Natural killer cell treated with Interleukin-12 subunit alpha and Interleukin-12 subunit beta and Interleukin-15 and Interleukin-18, amount 100 ng/mL, for 72 hours (primary cell): Measurements from ENCODE around the gene FUNDC2. TPM values are rescaled to one million over a fixed set of nuclear protein-coding genes. Genes with fewer than 3 reads are reported as not detected.
A peak's percentile ranks its signal among the peaks of the same experiment; 100 is the strongest.
"Not testable (repeated sequence)": the region's sequence is repeated elsewhere in the genome, so short reads cannot be mapped to it uniquely, and the experiment has no call there.

Source experiments
- ATAC-seq, 2 donors: fragments of 150-1000 bp; cut with Tn5 transposase in 1 of 2; sonication (Bioruptor Pico), chemical (Tn5 transposase) in 1 of 2; 2 replicates each; pipeline ENCODE4 v1.10.0; 2021
- DNase-seq: peaks from one replicate; pipeline ENCODE4 v3.0.0; 2022; ENCODE audit warnings: low spot score
- H3K27ac Mint-ChIP-seq, 2 donors: 1 replicate in 1 of 2; 2 replicates in 1 of 2; pipeline ENCODE4 v1.8.0; 2022; ENCODE audit warnings: mixed read lengths in 2 of 2, mild to moderate bottlenecking in 1 of 2, moderate library complexity in 1 of 2
- H3K27me3 Mint-ChIP-seq, 2 donors: 1 replicate in 1 of 2; 2 replicates in 1 of 2; pipeline ENCODE4 v1.8.0; 2022; ENCODE audit warnings: mixed read lengths in 2 of 2
- H3K36me3 Mint-ChIP-seq: one replicate; pipeline ENCODE4 v1.8.0; 2022; ENCODE audit warnings: mixed read lengths
- H3K4me1 Mint-ChIP-seq, 2 donors: 1 replicate in 1 of 2; 2 replicates in 1 of 2; pipeline ENCODE4 v1.8.0; 2022; ENCODE audit warnings: low read depth in 2 of 2, mixed read lengths in 2 of 2, mild to moderate bottlenecking in 1 of 2
- H3K4me3 Mint-ChIP-seq: one replicate; pipeline ENCODE4 v1.8.0; 2022; ENCODE audit warnings: mixed read lengths
- H3K9me3 Mint-ChIP-seq: 2 replicates; pipeline ENCODE4 v1.8.0; 2022; ENCODE audit warnings: mixed read lengths
- total RNA-seq, 2 donors: library from RNA; stranded (reverse); gene quantifications; one replicate each; pipeline ENCODE4 v1.2.3, GENCODE V29; 2022

The FUNDC2 gene
- total RNA-seq, 2 donors from 2014 or later = 47.2 to 62.5 TPM

GRCh38 chrX:155005190-155005589, 21.5 kb upstream of the FUNDC2 start:
- no peak for DNase-seq
- H3K27me3 Mint-ChIP-seq = peaks cover 11 to 15% of the 10 kb centered on the region in 2 donors
- peaks cover 3 to 6% of the 10 kb centered on the region in 2 donors for H3K4me1 Mint-ChIP-seq
- ATAC-seq = no peak
- H3K27ac Mint-ChIP-seq = no peak overlapping the region
- H3K4me3 Mint-ChIP-seq = no peak overlapping the region
- no peaks in the 10 kb centered on the region for H3K9me3 Mint-ChIP-seq
- H3K36me3 Mint-ChIP-seq = no peaks in the 10 kb centered on the region

- H3K27me3 Mint-ChIP-seq, H3K9me3 Mint-ChIP-seq, H3K27ac Mint-ChIP-seq, H3K36me3 Mint-ChIP-seq, DNase-seq, ATAC-seq, H3K4me1 Mint-ChIP-seq, H3K4me3 Mint-ChIP-seq: not testable (repeated sequence)
Observed at GRCh38 chrX:155006379-155006778, 20.3 kb upstream of the FUNDC2 start.

GRCh38 chrX:155006913-155007671, 19.6 kb upstream of the FUNDC2 start:
- H3K4me1 Mint-ChIP-seq, H3K9me3 Mint-ChIP-seq, DNase-seq, H3K27ac Mint-ChIP-seq, H3K36me3 Mint-ChIP-seq, ATAC-seq, H3K4me3 Mint-ChIP-seq, H3K27me3 Mint-ChIP-seq: not testable (repeated sequence)

GRCh38 chrX:155008578-155008977, 18.1 kb upstream of the FUNDC2 start:
- not testable (repeated sequence) for H3K4me1 Mint-ChIP-seq, DNase-seq, H3K27ac Mint-ChIP-seq, H3K9me3 Mint-ChIP-seq, H3K27me3 Mint-ChIP-seq, H3K4me3 Mint-ChIP-seq, H3K36me3 Mint-ChIP-seq
- peak in 1 of 2 donors; percentile 55 for ATAC-seq

- Mint-ChIP-seq H3K4me1 (no peaks in the 10 kb centered on the region), H3K36me3 (no peaks in the 10 kb centered on the region), H3K9me3 (no peaks in the 10 kb centered on the region), H3K4me3 (no peak overlapping the region), H3K27ac (no peak overlapping the region), H3K27me3 (peaks cover 0 to 3% of the 10 kb centered on the region in 2 donors)
- DNase-seq (no peak), ATAC-seq (no peak)
Observed at GRCh38 chrX:155009994-155010472, 16.6 kb upstream of the FUNDC2 start.

GRCh38 chrX:155020591-155020990, 6.1 kb upstream of the FUNDC2 start:
- Mint-ChIP-seq H3K4me3 (no peak overlapping the region), H3K27me3 (peaks cover 0 to 31% of the 10 kb centered on the region in 2 donors), H3K4me1 (no peaks in the 10 kb centered on the region), H3K9me3 (no peaks in the 10 kb centered on the region), H3K27ac (no peak overlapping the region), H3K36me3 (no peaks in the 10 kb centered on the region)
- DNase-seq (no peak), ATAC-seq (no peak)

- Mint-ChIP-seq H3K27me3 (peaks cover 0 to 25% of the 10 kb centered on the region in 2 donors), H3K27ac (no peak within 1 kb of the TSS), H3K4me3 (no peak within 1 kb of the TSS), H3K9me3 (no peaks in the 10 kb centered on the region), H3K4me1 (no peaks in the 10 kb centered on the region), H3K36me3 (no peaks in the 10 kb centered on the region)
- DNase-seq (no peak), ATAC-seq (no peak)
Observed at GRCh38 chrX:155022585-155022984, 4.1 kb upstream of the FUNDC2 start, which contains the start of gene F8. Gene F8 (minus strand): TSS chrX:155022723. CDS start chrX:155022552, 171 bp downstream.

GRCh38 chrX:155023907-155024833, 2.5 kb upstream of the FUNDC2 start:
- H3K4me3 Mint-ChIP-seq = no peak overlapping the region
- H3K36me3 Mint-ChIP-seq = no peaks in the 10 kb centered on the region
- ATAC-seq (no peak), DNase-seq (no peak)
- peaks cover 4 to 9% of the 10 kb centered on the region in 2 donors for H3K4me1 Mint-ChIP-seq
- H3K27ac Mint-ChIP-seq = no peak overlapping the region
- H3K9me3 Mint-ChIP-seq = no peaks in the 10 kb centered on the region
- peaks cover 0 to 23% of the 10 kb centered on the region in 2 donors for H3K27me3 Mint-ChIP-seq

GRCh38 chrX:155026420-155026726, 271 bp upstream of the FUNDC2 start:
- Mint-ChIP-seq H3K4me1 (peaks cover 4 to 12% of the 10 kb centered on the region in 2 donors), H3K27me3 (peaks cover 0 to 18% of the 10 kb centered on the region in 2 donors), H3K4me3 (peak overlapping the region; percentile 51), H3K36me3 (no peaks in the 10 kb centered on the region), H3K9me3 (no peaks in the 10 kb centered on the region), H3K27ac (peak overlapping the region; percentile 40 to 95)
- DNase-seq = no peak
- no peak for ATAC-seq

- H3K36me3 Mint-ChIP-seq = no peaks in the 10 kb centered on the region
- peak overlapping the region; percentile 89 for H3K4me3 Mint-ChIP-seq
- no peaks in the 10 kb centered on the region for H3K9me3 Mint-ChIP-seq
- peak overlapping the region; percentile 89 to 95 for H3K27ac Mint-ChIP-seq
- H3K27me3 Mint-ChIP-seq = peaks cover 0 to 13% of the 10 kb centered on the region in 2 donors
- no peak for DNase-seq
- no peak for ATAC-seq
- peaks cover 6 to 12% of the 10 kb centered on the region in 2 donors for H3K4me1 Mint-ChIP-seq
Observed at GRCh38 chrX:155027509-155028066, 944 bp downstream of the FUNDC2 start.

GRCh38 chrX:155028129-155028528, 1.5 kb downstream of the FUNDC2 start:
- no peaks in the 10 kb centered on the region for H3K9me3 Mint-ChIP-seq
- DNase-seq (no peak), ATAC-seq (no peak)
- H3K27me3 Mint-ChIP-seq = peaks cover 0 to 12% of the 10 kb centered on the region in 2 donors
- H3K36me3 Mint-ChIP-seq = no peaks in the 10 kb centered on the region
- H3K4me3 Mint-ChIP-seq = peak overlapping the region; percentile 89
- peaks cover 6 to 12% of the 10 kb centered on the region in 2 donors for H3K4me1 Mint-ChIP-seq
- H3K27ac Mint-ChIP-seq = peak overlapping the region; percentile 89 to 95

- Mint-ChIP-seq H3K9me3 (no peaks in the 10 kb centered on the region), H3K27me3 (peaks cover 0 to 8% of the 10 kb centered on the region in 2 donors), H3K4me3 (peak overlapping the region; percentile 89), H3K27ac (peak overlapping the region; percentile 38 to 61), H3K36me3 (no peaks in the 10 kb centered on the region), H3K4me1 (peaks cover 6 to 12% of the 10 kb centered on the region in 2 donors)
- no peak for DNase-seq
- no peak for ATAC-seq
Observed at GRCh38 chrX:155028877-155029291, 2.2 kb downstream of the FUNDC2 start.

- Mint-ChIP-seq H3K9me3 (no peaks in the 10 kb centered on the region), H3K4me3 (no peak overlapping the region), H3K27ac (no peak overlapping the region), H3K4me1 (peaks cover 9 to 12% of the 10 kb centered on the region in 2 donors), H3K27me3 (peaks cover 0 to 3% of the 10 kb centered on the region in 2 donors), H3K36me3 (peaks cover 10% of the 10 kb centered on the region)
- ATAC-seq (no peak), DNase-seq (no peak)
Observed at GRCh38 chrX:155031657-155032056, 5.0 kb downstream of the FUNDC2 start.
